ENCODE data around the gene P2RX4. TPM values are rescaled to one million over a fixed set of nuclear protein-coding genes. Genes with fewer than 3 reads are reported as not detected.

The P2RX4 gene
- total RNA-seq, 1 experiment from 2014 or later, result 8.1 TPM

DNA sequence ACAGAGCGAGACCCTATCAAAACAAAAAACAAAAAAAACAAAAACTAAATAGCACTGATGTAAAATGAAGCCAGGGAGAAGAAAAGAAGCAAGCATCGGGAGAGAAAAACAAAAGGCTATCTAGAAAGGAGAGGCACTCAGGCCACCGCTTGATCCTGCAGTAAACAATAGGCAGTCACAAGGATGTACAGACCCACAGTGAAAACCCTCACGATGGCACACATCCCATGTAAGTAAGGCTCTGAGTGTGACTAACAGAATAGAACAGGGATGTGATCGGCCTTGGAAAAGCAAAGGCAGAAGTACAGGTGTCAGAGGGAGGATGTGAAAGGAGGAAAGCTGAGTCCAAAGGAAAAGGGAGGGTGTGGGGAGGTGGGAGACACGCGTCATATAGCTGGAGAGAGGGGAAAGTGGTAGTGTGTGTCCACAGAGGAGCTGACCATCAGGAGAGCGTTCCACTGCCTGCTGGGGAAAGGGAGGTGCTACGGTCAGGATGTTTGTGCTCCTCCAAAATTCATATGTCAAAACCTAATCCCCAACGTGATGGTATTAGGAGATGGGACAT lies 55.1 kb downstream of the P2RX4 start:
- H2AK5ac ChIP-seq (ENCODE audit: insufficient read length, low read length), result no peak overlapping the region
- H3K9ac ChIP-seq (ENCODE audit: extremely low read depth, insufficient read length, low read length), result no peak overlapping the region
- no peak overlapping the region for H3T11ph ChIP-seq (ENCODE audit: low read length)
- no peaks in the 10 kb centered on the region for H3K9me3 ChIP-seq (ENCODE audit: control insufficient read depth, low read depth, low read length)
- H3K4ac ChIP-seq (ENCODE audit: low read depth, low read length), result no peak overlapping the region
- no peaks in the 10 kb centered on the region for H4K20me1 ChIP-seq (ENCODE audit: control insufficient read depth, insufficient read depth, insufficient read length)
- no peaks in the 10 kb centered on the region for H3K23me2 ChIP-seq (ENCODE audit: insufficient read length, low read depth, low read length, poor library complexity, severe bottlenecking)
- H3K79me2 ChIP-seq (ENCODE audit: insufficient read depth, low read length), result no peaks in the 10 kb centered on the region
- H3K4me1 ChIP-seq (ENCODE audit: insufficient read depth, low read length), result no peaks in the 10 kb centered on the region
- H2BK12ac ChIP-seq (ENCODE audit: insufficient read length, low read depth, low read length), result no peak overlapping the region
- no peak overlapping the region for H2BK20ac ChIP-seq (ENCODE audit: low read depth, low read length, poor library complexity, severe bottlenecking)
- no peak overlapping the region for H3K23ac ChIP-seq (ENCODE audit: insufficient read length, low read depth, low read length)
- no peak overlapping the region for H2BK15ac ChIP-seq (ENCODE audit: low read depth, low read length)
- TF ChIP-seq, protein P1, sequence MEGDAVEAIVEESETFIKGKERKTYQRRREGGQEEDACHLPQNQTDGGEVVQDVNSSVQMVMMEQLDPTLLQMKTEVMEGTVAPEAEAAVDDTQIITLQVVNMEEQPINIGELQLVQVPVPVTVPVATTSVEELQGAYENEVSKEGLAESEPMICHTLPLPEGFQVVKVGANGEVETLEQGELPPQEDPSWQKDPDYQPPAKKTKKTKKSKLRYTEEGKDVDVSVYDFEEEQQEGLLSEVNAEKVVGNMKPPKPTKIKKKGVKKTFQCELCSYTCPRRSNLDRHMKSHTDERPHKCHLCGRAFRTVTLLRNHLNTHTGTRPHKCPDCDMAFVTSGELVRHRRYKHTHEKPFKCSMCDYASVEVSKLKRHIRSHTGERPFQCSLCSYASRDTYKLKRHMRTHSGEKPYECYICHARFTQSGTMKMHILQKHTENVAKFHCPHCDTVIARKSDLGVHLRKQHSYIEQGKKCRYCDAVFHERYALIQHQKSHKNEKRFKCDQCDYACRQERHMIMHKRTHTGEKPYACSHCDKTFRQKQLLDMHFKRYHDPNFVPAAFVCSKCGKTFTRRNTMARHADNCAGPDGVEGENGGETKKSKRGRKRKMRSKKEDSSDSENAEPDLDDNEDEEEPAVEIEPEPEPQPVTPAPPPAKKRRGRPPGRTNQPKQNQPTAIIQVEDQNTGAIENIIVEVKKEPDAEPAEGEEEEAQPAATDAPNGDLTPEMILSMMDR (conservative IDR thresholded peaks at IDR 0.05), result no peak
- no peaks in the 10 kb centered on the region for H3K79me1 ChIP-seq (ENCODE audit: insufficient read depth, low read depth, low read length, poor library complexity, severe bottlenecking)
- DNase-seq, result no peak
- no peak overlapping the region for H3K14ac ChIP-seq (ENCODE audit: insufficient read depth, low read length)
- H4K8ac ChIP-seq (replicated peaks; ENCODE audit: insufficient read length, low read depth, low read length), result no peak overlapping the region
- H4K5ac ChIP-seq (ENCODE audit: insufficient read length, low read depth, low read length), result no peak overlapping the region
- no CpG with 5 or more reads among the region's 10 CpGs for WGBS (ENCODE audit: extremely low coverage, insufficient read length, low lambda C conversion rate)
- H3K36me3 Mint-ChIP-seq (ENCODE audit: insufficient read depth in 1 of 3, low read depth in 3 of 3), result peaks cover 31 to 56% (median 49%) of the 10 kb centered on the region in 3 experiments; a peak in 6 of 7 replicates
- no peak overlapping the region for H2BK120ac ChIP-seq (ENCODE audit: low read depth, low read length, poor library complexity, severe bottlenecking)
- no peak overlapping the region for H3K56ac ChIP-seq (ENCODE audit: insufficient read length, low read depth, low read length)
- H3K27me3 ChIP-seq (ENCODE audit: insufficient read depth, low read length), result no peaks in the 10 kb centered on the region
- no peak overlapping the region for H4K91ac ChIP-seq (ENCODE audit: insufficient read length, low read depth, low read length)
- H3K27me3 Mint-ChIP-seq (ENCODE audit: low read depth), result no peaks in the 10 kb centered on the region
- no peak overlapping the region for H2BK5ac ChIP-seq (ENCODE audit: insufficient read length, low read length)
- H3K18ac ChIP-seq (ENCODE audit: insufficient read length, low read depth, low read length), result no peak overlapping the region
- no peak overlapping the region for H3K4me2 ChIP-seq (ENCODE audit: insufficient read depth, insufficient read length, low read length)
- no peak overlapping the region for H3K27ac ChIP-seq (ENCODE audit: insufficient read length, low read depth, low read length)
- H2AFZ ChIP-seq (ENCODE audit: low read length), result no peak overlapping the region
- H3K4me1 Mint-ChIP-seq, result no peaks in the 10 kb centered on the region
- no peak overlapping the region for H3K4me3 Mint-ChIP-seq
- H3K9me3 Mint-ChIP-seq, result no peaks in the 10 kb centered on the region
- H3K27ac Mint-ChIP-seq, result peak overlapping the region in 2 of 3 experiments; percentile 9 to 54; a peak in 3 of 7 replicates

Measured in H9 (cell line).